B cell (primary cell): ENCODE measurements around the gene SPATA19. TPM values are rescaled to one million over a fixed set of nuclear protein-coding genes. Genes with fewer than 3 reads are reported as not detected.

Experiments
- ATAC-seq: fragments of 200-7000 bp; cut with Tn5 transposase; one replicate; pipeline ENCODE4 v1.10.0; 2021; ENCODE audit warnings: low read depth, mild to moderate bottlenecking, moderate number of reproducible peaks, moderate library complexity
- CTCF ChIA-PET: fragments of 350-600 bp; sonication (Branson Sonifier 250); formaldehyde crosslinking; loops from one replicate; lab custom pipeline; 2021; ENCODE audit warnings: antibody characterized with exemption, inconsistent platforms; lab: Charles Lee
- POLR2A ChIA-PET: fragments of 350-600 bp; sonication (Branson Sonifier 250); formaldehyde crosslinking; loops from one replicate; lab custom pipeline; 2021; ENCODE audit warnings: antibody characterized with exemption; lab: Charles Lee
- DNase-seq: peaks from one replicate; pipeline ENCODE4 v3.0.0; 2013
- H2AFZ ChIP-seq: 2 replicates; pipeline ENCODE4 v1.6.1; 2012; ENCODE audit warnings: mild to moderate bottlenecking, low read depth, low read length; ENCODE audit not compliant: insufficient read depth, poor library complexity, severe bottlenecking
- H3K27ac ChIP-seq, 2 donors: 1 replicate in 1 of 2; 2 replicates in 1 of 2; pipeline ENCODE4 v1.5.1; 2012 to 2013; ENCODE audit warnings: low read length in 2 of 2, mild to moderate bottlenecking in 2 of 2, moderate library complexity in 1 of 2
- H3K27me3 ChIP-seq, 4 experiments: fragments of 200-600 bp in 1 of 4; sonication (generic) in 1 of 4; replicated peaks in 1 of 4; 1 replicate in 2 of 4; 2 replicates in 2 of 4; pipeline versions ENCODE4 v1.6.1 to v1.7.0; 2013 to 2016; ENCODE audit warnings: low read length in 3 of 4, mild to moderate bottlenecking in 2 of 4, mixed read lengths in 1 of 4, moderate library complexity in 1 of 4; ENCODE audit not compliant: insufficient read depth in 4 of 4, control insufficient read depth in 3 of 4; ENCODE audit errors: control extremely low read depth in 1 of 4
- H3K36me3 ChIP-seq, 2 experiments: replicated peaks in 1 of 2; 1 replicate in 1 of 2; 2 replicates in 1 of 2; pipeline versions ENCODE4 v1.6.1 to v1.7.1; 2013; ENCODE audit warnings: low read length in 1 of 2; ENCODE audit not compliant: insufficient read depth in 2 of 2, control insufficient read depth in 1 of 2; ENCODE audit errors: control extremely low read depth in 1 of 2, extremely low read depth in 1 of 2
- H3K4me1 ChIP-seq, 2 donors: fragments of 200-600 bp in 1 of 2; sonication (generic) in 1 of 2; 1 replicate in 1 of 2; 2 replicates in 1 of 2; pipeline versions ENCODE4 v1.5.1 to v1.6.1; 2013 to 2017; ENCODE audit warnings: low read length in 2 of 2; ENCODE audit not compliant: control insufficient read depth in 2 of 2, insufficient read depth in 2 of 2
- H3K4me2 ChIP-seq: replicated peaks from 2 replicates; pipeline ENCODE3; 2012; ENCODE audit warnings: mild to moderate bottlenecking, low read depth, low read length; ENCODE audit not compliant: poor library complexity, severe bottlenecking
- H3K4me3 ChIP-seq, 5 experiments: fragments of 200-600 bp in 1 of 5; sonication (generic) in 1 of 5; 1 replicate in 3 of 5; 2 replicates in 2 of 5; pipeline versions ENCODE4 v1.5.1 to v1.7.0; 2011 to 2016; ENCODE audit warnings: low read length in 4 of 5, mild to moderate bottlenecking in 4 of 5, low read depth in 2 of 5, control low read depth in 1 of 5, moderate library complexity in 1 of 5; ENCODE audit not compliant: insufficient read depth in 1 of 5; ENCODE audit errors: control extremely low read depth in 1 of 5, extremely low read depth in 1 of 5
- H3K79me2 ChIP-seq: fragments of 200-600 bp; sonication (generic); one replicate; pipeline ENCODE4 v1.6.0; 2016; ENCODE audit warnings: low read length; ENCODE audit not compliant: control insufficient read depth, insufficient read depth
- H3K9ac ChIP-seq: fragments of 200-600 bp; sonication (generic); 2 replicates; pipeline ENCODE4 v1.6.1; 2017; ENCODE audit warnings: mild to moderate bottlenecking, low read length, moderate library complexity
- H3K9me3 ChIP-seq, 3 donors: one replicate each; pipeline versions ENCODE4 v1.6.1 to v1.7.1; 2013; ENCODE audit warnings: low read length in 2 of 3; ENCODE audit not compliant: control insufficient read depth in 2 of 3, insufficient read depth in 1 of 3; ENCODE audit errors: control extremely low read depth in 1 of 3
- H4K20me1 ChIP-seq: 2 replicates; pipeline ENCODE4 v1.6.0; 2012; ENCODE audit warnings: mild to moderate bottlenecking, low read length; ENCODE audit not compliant: insufficient read depth, control insufficient read depth, poor library complexity, severe bottlenecking
- H3K27ac Mint-ChIP-seq: one replicate; pipeline ENCODE4 v1.8.0; 2021; ENCODE audit warnings: mixed read lengths
- H3K27me3 Mint-ChIP-seq: one replicate; pipeline ENCODE4 v1.8.0; 2021; ENCODE audit warnings: mixed read lengths
- H3K4me1 Mint-ChIP-seq: one replicate; pipeline ENCODE4 v1.8.0; 2021; ENCODE audit warnings: mixed read lengths
- H3K4me3 Mint-ChIP-seq: one replicate; pipeline ENCODE4 v1.8.0; 2021; ENCODE audit warnings: mixed read lengths
- H3K9me3 Mint-ChIP-seq: one replicate; pipeline ENCODE4 v1.8.0; 2022; ENCODE audit warnings: mixed read lengths; ENCODE audit not compliant: insufficient read depth
- CTCF ChIP-seq: fragments of 200-600 bp; IDR thresholded peaks from one replicate; pipeline ENCODE4 v1.8.0; 2022; ENCODE audit warnings: antibody characterized with exemption, mild to moderate bottlenecking
- EZH2 ChIP-seq: IDR thresholded peaks from 2 replicates; pipeline ENCODE4 v1.6.1; 2012; ENCODE audit warnings: borderline replicate concordance, low read depth, mild to moderate bottlenecking, moderate library complexity, low read length; ENCODE audit not compliant: insufficient read depth, poor library complexity, severe bottlenecking
- WGBS: methylation state at CpG from one replicate; pipeline ENCODE4 v1.1.5; 2013; ENCODE audit warnings: missing lambda C conversion rate; ENCODE audit not compliant: insufficient coverage; 5-methylcytosine and 5-hydroxymethylcytosine counted together
- intact Hi-C: fragments of 100-400 bp; cut with micrococcal nuclease; formaldehyde crosslinking; loops from one replicate; pipeline ENCODE4 v1.10.0; 2022
- polyA plus RNA-seq: library from polyadenylated mRNA; depleted of rRNA; stranded (reverse); fragments of >200 nt; gene quantifications from 2 replicates; pipeline ENCODE4 v1.2.3, GENCODE V29; 2012
- total RNA-seq, 2 donors: library from RNA; stranded (reverse); fragments of 120-200 nt in 1 of 2; gene quantifications; 1 replicate in 1 of 2; 2 replicates in 1 of 2; pipeline versions ENCODE4 v1.2.3 to v1.2.4, GENCODE V29; 2013 to 2022

SPATA19 gene
- total and polyA plus RNA-seq, 2 donors (not counting 1 experiment from before 2014, with no cell fraction given): not detected

GRCh38 chr11:133808393-133809140 is 36.7 kb downstream of the SPATA19 start:
- H3K9me3 ChIP-seq: peaks cover 0 to 3% (median 0%) of the 10 kb centered on the region in 3 donors

More at GRCh38 chr11:133808393-133809140, 36.7 kb downstream of the SPATA19 start:
- H3K4me1 ChIP-seq: no peaks in the 10 kb centered on the region
- no peak for ATAC-seq
- Mint-ChIP-seq H3K4me1 (no peaks in the 10 kb centered on the region), H3K9me3 (no peaks in the 10 kb centered on the region), H3K27me3 (no peaks in the 10 kb centered on the region), H3K27ac (no peak overlapping the region), H3K4me3 (no peak overlapping the region)
- no peak overlapping the region for H2AFZ ChIP-seq
- H3K27ac ChIP-seq: no peak overlapping the region
- ChIA-PET CTCF (no interaction called here), POLR2A (no interaction called here)
- no peaks in the 10 kb centered on the region for H3K79me2 ChIP-seq
- H3K9ac ChIP-seq: no peak overlapping the region
- 57% methylated on average over 9 of the region's 13 CpGs for WGBS
- TF ChIP-seq CTCF (no peak), EZH2 (no peak)
- no peaks in the 10 kb centered on the region for H3K27me3 ChIP-seq
- no peaks in the 10 kb centered on the region for H4K20me1 ChIP-seq
- intact Hi-C loops: no loop called here
- no peak overlapping the region for H3K4me2 ChIP-seq
- DNase-seq: no peak
- no peak overlapping the region for H3K4me3 ChIP-seq
- H3K36me3 ChIP-seq: no peaks in the 10 kb centered on the region
